HG03439 (cell line): ENCODE results near the gene CABP7.

Source experiments
- ATAC-seq: cut with Tn5 transposase; IDR thresholded peaks from one replicate; pipeline ENCODE4 v1.9.1; 2021; ENCODE audit warnings: mild to moderate bottlenecking, moderate library complexity; ENCODE audit not compliant: unreplicated experiment

The CABP7 gene

DNA sequence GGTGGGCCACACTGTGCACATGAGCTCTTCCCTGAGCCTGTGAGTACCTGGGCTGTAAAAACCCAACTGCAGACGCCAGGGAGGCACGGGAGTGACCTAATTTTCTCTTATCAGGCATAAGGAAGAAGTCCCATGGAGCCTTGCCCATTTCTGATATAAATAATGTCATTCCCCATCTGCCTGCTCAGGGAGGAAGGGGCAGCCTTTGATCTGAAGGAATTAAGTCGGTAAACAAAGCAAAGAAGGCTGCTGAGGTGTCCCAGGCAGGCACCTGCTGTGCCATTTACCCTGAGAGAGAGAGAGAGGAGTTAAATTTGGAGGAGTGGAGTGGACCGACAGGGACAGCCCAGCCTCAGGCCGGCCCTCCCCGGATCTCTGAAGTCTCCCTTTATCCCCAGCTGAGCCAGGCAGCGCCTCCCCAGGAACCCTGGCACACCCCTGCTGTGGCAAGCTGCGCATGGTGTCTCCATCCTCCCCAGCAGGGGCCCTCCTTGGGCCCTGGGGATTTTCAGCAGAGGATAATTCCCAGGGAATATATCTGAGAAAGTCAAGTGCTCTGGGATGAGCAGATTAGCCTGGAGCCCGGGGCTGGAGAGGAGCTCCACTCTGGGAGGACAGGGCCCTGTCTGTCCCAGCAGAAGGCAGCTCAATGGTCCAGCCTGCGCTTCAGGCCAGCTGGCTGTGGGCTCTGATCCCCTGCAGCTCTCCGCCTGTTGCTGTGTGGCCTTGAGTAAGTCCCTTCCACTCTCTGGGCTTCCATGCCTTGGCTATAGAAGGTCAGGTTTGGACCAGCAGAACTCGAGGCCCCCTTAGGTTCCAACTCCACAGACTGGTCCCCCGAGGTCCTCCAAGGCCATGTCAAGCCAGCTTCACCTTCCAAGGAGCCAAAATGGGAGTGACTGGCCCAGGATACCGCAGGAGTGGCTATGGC lies 17.5 kb upstream of the CABP7 start:
- no peak for ATAC-seq

DNA sequence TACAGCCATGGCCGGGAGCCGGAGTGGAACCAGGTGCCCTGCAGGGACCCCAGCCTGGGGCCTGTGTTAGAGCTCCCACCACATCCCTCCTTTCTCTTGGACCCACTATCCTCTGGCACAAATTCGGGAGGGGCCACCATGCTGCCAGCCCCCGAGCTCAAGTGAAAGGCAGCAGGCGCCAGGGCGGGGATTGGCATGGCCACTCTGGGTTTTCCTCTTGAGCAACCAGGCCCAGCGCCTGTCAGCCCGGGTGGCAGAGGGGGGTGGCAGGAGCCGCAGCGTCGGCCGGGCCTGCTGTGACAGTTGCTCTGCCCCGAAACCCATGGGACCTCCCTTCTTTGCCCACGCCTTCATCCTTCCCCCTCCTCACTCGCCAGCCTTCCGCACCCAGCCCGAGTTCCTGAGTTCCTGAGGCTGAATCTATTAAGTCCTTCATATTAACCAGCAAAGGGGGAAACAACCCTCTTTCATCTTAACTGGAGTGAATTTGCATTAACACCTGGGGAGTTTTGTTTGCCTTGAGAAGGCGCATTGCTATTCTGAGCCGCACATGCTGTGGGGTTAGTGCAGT lies 16.8 kb upstream of the CABP7 start:
- no peak for ATAC-seq

DNA sequence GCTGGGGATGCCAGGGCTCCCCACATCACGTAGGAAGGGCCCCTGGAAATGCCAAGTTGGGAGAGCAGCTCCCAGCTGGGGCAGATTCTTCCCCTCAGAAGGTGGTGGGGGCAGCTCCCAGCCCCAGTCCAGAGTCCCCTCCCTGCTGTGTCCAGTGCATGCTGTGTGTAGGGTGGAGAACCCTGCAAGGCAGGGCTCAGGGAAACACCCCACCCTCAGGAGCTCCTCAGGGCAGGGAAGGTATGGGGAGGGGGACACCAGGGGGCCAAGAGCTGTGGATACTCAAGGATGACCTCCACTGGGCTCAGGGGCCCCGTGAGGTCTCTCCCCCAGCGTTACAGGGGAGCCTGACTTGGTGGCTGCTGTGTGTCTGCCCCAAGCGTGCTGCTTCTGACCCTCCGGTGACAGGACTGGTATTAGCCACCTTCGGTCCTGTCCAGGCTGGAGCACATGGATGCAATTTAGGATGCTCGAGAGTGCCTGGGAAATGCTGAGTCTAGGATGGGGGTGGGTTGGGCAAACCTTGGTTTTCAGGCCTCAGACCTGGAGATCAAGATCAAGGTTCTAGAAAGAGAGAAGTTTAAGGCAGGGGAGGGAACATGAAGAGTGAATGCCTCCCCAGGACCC lies 16.1 kb upstream of the CABP7 start:
- ATAC-seq = no peak

DNA sequence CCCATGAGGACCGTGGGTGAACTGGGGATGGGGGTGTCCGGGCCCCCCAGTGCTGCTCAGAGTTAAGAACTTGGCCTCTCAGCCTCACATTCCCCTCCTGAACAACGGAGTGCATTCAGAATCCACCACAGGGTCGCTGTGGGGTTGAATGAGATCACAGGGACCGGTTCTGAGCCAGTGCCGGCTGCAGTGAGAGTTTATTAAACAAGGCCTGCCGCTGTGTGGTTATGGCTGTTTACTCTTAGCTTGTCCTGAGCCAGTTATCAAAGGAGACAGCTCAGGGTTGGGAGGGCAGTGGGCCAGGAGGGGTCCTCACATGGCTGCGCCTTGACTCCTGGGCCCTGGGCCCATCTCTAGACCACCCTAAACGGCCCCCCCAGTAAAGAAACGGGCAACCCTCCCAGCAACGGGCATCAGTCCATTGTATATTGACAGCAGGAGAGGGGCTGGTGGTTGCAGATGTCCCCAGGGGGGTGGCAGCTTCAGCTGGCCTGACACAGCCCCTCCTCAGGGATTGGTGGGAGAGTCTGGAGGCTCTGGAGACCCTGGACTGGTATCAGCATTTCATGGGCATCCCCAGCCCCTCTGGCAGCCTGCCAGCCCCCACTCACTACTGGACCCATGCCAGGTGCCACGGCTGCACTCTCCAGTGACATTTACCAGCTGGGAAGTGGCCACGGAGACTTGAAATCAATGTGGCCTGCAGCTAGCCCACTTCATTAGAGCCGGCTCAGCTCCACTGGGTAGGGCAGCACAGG lies 15.1 kb upstream of the CABP7 start:
- no peak for ATAC-seq

DNA sequence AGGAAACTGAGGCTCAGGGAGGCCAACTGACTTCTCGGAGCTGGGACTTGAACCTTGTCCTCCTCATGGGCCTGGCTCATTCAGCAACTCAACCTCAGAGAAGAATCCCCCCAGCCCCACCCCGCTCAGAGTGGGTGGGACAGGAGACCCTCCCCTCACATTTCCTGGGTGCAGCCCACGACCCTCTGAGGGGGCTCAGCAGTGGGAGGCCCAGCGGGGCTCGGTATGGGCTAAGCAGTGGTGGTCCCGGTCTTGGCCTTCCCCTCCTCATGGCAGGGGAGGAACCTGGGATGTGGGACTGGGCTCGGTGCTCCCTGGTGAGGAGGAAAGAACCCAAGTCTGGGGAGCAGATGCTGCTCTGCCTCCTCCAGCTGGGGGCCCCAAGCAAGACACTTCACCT lies 14.2 kb upstream of the CABP7 start:
- no peak for ATAC-seq

DNA sequence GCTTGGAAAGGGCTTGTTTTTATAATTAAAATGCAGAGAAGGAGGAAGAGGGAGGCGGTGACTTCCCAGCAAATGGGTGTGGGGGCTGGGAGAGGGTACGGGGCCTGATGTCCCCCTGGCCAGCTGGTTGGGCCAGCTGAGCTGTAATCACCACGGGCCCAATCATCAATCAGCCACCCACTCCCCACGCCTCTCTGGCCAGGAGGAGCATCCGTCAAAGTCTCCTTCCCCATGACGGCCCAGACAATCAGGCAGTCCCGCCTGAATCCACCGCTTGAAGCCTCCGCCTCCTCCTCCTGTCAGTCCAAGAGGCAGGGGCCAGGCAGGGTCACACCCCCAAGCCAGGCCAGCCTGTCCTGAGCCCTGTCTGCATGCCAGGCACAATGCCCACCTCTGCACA lies 13.3 kb upstream of the CABP7 start:
- ATAC-seq = no peak

DNA sequence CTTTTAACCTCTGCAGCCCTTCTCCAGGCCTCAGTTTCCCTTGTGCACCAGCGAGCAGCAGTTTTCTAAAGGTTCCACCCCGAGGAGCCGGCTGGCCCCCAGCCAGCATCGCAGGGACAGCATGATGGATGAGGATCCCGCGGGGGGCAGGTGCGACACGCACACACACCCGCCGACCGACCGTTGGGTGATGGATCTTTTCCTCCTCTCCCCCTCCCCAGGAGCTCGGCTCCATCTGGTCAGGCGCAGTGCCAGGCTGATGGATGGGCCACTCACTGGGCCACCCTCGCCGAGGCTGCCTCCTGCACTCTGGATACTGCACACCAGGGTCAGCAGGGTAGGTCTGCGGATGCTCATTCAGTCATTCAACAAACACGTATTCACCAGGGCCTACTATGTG lies 12.8 kb upstream of the CABP7 start:
- no peak for ATAC-seq

DNA sequence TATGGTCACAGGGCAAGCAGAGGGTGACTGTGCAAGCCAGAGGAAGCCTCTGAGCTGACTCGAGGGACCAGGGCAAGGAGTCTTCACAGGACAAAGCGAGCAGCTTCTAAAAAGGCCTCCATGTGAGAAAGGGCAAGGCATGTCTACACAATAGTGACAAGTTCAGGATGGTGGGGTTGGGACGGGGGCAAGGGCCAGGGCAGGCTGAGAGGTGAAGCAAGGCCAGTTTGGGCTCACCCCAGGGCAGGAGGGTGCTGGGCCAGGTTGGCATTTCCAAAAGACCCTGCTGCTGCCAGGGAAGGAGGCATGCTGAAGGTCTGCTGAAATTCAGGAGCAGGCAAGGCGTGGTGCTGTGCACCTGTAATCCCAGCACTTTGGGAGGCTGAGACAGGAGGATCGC lies 12.3 kb upstream of the CABP7 start:
- no peak for ATAC-seq

DNA sequence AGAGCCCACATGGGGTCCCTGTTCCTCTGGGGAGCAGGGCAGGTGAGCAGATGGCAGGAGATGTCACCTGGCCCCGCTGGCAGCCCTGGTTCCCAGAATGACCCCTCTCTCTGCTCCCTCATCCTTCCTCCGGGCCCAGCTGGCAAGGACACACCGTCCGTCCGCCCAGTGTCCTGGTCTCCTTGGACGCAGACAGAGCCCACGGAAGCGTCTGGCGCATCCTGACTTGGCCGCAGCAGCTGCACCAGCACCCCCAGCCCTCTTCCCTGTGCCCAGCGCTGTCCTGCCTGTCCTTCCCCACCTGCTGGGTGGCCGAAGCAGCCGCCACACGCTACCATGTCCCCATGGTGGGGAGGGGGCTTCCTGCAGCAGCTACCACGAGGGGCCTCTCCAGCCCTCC lies 9.6 kb upstream of the CABP7 start:
- no peak for ATAC-seq

DNA sequence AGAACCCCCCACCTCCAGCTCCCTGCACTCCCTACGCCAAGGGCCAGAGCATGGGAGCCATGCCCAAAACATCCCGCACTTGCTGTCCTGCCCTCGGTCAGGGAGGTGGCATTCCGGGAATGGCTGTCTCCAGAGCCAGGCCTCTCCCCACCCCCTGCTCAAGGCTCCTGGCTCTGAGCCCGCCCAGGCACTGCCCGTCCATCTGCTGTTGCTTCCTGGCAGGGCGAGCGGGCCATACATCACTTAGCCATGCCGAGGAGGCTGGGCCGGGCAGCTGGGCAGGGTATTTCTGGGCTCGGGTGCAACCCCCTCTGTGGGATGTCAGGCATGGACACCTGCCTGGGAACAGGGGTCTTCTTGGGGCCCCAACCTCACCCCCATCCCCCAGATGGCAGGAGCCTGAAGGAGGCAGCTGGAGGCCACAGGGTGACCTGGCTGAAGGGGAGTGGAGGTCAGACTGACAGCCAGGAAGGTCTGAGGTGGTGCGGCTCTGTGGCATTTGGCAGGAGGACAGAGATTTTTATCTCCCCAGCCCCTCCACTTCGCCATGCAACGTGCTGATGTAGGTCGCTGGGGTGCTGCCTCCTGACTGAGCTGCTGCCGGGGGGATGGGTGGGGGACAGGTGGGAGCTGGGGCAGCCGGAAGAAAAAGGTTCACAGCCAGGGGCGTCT lies 8.7 kb upstream of the CABP7 start:
- ATAC-seq = no peak

DNA sequence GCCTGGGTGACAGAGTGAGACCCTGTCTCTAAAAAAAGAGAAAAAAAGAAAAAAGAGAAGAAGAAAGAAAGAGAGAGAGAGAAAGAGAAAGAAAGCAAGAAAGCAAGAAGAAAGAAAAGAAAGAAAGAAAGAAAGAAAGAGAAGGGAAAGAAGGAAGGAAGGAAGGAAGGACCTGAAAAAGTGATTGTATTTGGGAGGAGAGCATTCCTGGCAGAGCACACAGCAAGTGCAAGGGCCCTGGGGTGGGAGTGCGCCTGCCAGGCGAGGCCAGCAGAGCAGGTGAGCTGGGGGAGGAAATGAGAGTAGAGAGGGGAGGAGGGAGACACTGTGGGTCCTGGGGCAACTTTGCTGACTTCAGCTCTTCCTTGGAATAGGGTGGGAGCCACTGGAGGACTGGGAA lies 7.7 kb upstream of the CABP7 start:
- ATAC-seq = no peak

DNA sequence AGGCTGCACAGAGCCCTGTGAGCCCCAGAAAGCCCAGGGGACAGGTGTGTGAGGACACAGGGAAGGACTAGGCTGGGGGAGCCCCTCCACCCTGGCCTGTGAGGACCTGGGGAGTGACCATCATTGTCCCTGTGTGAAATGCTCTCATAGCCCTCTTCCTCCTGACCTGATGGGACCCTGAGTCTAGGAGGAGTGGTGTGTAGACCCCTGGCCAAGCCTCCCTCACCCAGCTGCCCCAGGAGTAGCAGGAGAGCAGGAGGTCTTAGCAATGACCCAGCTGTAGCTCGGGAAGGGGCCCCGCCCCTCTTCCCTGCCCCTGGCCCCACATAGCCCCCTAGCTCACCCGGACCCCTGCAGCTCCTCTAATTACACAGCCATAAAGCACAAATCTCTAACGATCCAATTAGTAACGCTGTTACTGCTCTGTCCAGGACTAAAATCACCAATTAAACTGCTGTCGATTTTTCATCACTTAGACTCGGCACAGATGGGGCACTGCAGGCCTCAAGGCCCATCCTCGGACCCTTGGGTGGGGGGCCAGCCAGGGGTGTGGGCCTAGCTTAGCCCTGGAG lies 6.6 kb upstream of the CABP7 start:
- ATAC-seq = no peak

DNA sequence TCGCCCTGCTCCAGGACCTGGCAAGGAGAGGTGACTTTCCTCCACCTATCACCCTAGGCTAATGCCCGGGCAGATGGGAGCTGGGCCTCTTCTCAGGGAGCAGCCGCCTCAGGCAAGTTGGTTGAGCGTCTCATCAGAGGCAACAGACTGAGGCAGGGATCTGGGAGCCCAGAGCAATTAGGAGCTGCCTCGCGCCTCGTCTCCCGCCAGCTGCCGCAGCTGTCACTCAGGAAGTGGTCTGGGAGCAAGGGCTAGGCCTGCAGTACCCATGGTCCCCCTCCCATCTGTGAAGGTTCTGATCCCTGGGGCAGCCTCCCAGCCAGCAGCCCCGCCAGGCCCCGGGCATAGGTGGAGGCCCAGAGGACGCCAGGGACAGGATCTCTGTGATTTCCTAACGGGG lies 4.6 kb upstream of the CABP7 start:
- no peak for ATAC-seq

DNA sequence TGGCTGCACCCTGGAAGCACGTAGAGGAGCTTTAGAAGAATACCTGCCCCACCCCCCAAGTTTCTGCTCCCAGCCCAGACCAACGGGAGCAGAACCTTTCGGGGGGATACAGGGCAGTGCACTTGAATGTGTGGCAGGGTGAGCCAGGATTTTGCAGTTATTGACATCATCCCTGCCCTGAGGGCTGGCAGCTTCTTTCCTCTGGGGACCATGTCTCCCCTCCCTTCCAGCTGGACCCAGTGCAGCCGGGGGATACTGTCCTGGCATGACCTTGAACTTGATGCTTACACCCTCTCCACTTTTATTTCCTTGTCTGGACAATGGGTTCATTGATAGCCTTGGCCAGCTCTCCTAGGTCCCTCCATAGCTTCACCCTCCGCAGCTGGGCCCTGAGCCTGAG lies 4.1 kb upstream of the CABP7 start:
- ATAC-seq = no peak

DNA sequence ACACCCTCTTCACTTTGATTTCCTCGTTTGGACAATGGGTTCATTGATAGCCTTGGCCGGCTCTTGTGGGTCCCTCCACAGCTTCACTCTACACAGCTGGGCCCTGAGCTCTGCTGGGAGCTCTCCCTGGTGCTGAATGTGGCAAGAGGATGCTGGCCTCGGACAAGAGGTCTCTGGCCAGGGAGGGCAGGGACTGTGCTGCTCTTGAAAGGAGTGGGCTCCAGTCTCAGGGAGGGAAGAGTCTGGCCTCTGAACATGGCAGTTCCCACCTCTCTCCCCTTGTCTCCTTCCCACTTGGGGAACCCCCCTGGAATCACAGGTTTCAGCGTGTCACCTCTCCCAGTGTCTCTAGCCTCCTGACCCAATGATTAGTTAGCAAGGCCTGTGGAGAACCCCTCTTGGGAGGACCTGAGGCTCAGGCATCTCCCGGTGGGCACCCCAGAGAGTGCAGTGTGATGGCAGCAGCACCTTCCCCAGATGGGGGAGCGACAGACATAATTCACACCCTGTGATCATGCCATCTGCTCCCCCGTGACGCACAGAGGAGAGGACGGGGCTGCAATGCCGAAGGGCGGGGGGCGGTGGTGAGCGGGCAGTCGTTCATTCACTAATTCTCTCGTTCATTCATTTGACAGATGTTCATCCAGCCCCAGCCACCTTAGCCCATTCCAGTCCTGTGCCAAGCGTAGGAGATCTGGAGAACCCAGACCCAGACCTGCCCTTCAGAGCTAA lies 2.8 kb upstream of the CABP7 start:
- ATAC-seq = no peak

DNA sequence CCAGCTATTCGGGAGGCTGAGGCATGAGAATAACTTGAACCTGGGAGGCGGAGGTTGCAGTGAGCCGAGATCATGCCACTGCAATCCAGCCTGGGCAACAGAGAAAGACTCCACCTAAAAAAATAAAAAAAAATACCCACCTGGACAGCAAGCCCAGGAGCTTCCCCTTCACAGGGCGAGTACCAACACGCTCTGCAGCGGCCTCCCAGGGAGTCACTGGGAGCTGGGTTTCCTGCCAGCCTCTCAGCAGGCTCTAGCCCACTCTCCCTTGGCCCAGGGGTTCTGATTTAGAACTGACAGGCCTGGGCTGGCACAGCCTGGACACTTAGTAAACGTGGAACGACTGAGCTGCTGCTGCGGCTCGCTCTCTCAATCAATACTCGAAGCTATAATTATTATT lies 2.0 kb upstream of the CABP7 start:
- ATAC-seq = no peak

DNA sequence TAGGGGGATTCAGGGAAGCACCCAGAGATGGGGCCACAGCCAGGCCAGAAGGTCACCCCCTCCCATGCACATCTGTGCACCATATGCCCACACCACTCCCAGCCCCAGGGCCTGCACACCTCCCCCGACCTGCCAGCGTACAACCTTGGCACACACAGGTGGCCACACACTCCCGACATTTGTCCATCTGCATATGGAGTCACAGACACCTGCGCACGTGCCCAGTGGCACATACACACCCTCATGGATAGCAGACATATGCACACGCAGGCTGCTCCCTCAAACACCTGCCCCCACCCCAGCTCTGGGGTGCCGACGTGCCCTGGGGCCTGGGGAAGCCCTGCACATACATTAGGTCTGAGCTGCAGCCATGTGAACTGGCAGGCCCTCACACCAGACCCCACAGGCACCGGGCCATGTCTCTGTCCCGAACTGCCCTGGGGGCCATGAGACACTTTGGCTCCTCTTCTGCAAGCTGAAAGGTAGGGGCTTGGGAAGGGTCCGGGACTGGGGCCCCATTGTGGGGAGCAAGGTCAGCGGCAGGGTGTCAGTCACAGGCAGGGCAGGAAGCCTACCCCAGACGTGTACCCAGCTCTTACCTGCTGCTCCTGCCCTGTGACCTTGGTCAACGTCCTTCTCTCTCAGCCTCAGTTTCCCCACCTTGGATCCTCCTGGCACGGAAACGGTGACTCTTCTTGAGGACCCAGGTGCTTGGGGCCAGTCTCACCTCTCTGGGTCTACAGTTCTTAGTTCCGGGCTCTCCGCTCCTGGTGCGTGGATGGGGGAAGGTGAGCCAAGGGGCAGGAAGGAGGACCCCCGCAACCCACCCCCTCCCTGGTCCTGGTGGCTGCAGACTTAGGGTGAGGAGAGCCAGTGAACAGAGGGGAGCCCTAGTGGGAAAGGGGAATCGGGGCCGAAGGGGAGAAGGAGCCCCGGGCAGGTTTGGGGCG lies 579 bp upstream of the CABP7 start:
- ATAC-seq = no peak

DNA sequence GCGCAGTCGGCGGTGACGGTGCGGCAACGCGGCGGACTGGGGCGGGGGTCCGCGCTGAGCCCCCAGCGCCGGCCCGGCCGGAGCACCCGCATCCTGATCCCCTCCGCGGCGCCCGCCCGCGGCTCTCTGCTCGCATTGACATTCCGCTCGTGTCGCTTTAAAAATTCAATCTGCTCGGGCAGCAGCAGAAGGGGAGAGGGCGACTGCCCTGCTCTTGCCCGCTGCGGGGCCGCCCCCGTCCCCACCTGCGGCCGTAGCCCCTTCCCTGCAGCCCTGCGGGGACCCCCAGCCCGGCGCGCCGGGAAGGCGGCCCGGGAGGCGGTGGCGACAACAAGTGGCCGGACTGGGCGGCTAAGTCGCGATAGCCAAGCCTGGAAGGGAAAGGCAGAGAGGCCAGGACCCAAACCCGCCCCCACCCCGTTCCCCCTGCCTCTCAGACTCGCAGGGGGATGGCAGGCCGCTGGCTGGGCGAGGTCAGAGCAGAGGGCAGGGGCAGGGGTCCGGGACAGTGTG lies 1.1 kb downstream of the CABP7 start:
- ATAC-seq = no peak

DNA sequence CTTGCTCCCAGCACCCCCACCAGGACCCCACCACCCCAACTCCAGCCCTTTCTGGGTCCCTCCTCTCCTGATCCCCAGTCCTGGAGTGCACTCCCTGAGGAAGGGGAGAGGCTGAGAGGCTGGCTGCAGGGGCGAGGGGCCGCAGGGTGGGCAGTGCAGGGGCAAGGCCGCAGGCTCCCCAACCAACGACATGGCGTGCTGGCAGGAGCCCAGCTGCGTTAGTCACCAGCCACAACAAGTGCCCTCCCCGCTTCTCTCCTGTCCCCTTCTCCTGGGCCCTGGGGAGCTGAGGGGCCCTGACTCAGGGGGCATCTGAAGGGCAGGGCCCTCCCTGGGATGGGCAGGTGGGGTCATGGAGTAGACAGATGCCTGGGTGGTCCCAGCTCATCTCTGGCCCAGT lies 2.3 kb downstream of the CABP7 start:
- ATAC-seq = no peak
